Stimulated activated CD4-positive, alpha-beta T cell treated with anti-CD3 and anti-CD28 coated beads, Interleukin-1b, Interleukin-23, amount 100 ng/mL, for 1 hour (primary cell): Measurements from ENCODE around the gene ZNF646.

Experiments
- DNase-seq, 2 donors: peaks; one replicate each; pipeline ENCODE4 v3.0.0-alpha.2; 2020; ENCODE audit warnings: low read depth in 2 of 2

ZNF646 gene

GRCh38 chr16:31108035-31108793 lies 34.0 kb downstream of the ZNF646 start, which contains the start of gene BCKDK:
BCKDK (plus strand) TSS chr16:31108386; CDS start chr16:31109224, 838 bp downstream.
- peak in 1 of 2 donors; percentile 52 for DNase-seq

GRCh38 chr16:31108794-31109558 lies 34.8 kb downstream of the ZNF646 start:
- no peak for DNase-seq

- no peak for DNase-seq
Measured at GRCh38 chr16:31109622-31110021, 35.4 kb downstream of the ZNF646 start.

GRCh38 chr16:31110106-31111034 lies 36.1 kb downstream of the ZNF646 start:
- DNase-seq: no peak

GRCh38 chr16:31111881-31112466 lies 37.8 kb downstream of the ZNF646 start:
- DNase-seq: no peak

GRCh38 chr16:31112711-31113110 lies 38.5 kb downstream of the ZNF646 start:
- DNase-seq: no peak

GRCh38 chr16:31113121-31114120 lies 39.2 kb downstream of the ZNF646 start:
- no peak for DNase-seq

GRCh38 chr16:31114468-31114867 lies 40.2 kb downstream of the ZNF646 start:
- DNase-seq: no peak

GRCh38 chr16:31117384-31118222 lies 43.4 kb downstream of the ZNF646 start, which contains the start of gene KAT8:
KAT8 (plus strand) TSS chr16:31117664; CDS start chr16:31117682, 18 bp downstream.
- peak; percentile 90 for DNase-seq

GRCh38 chr16:31118223-31119155 lies 44.3 kb downstream of the ZNF646 start:
- no peak for DNase-seq

GRCh38 chr16:31120129-31120528 lies 45.9 kb downstream of the ZNF646 start:
- DNase-seq: no peak

- no peak for DNase-seq
Measured at GRCh38 chr16:31125844-31126243, 51.6 kb downstream of the ZNF646 start.

GRCh38 chr16:31127182-31127581 lies 53.0 kb downstream of the ZNF646 start:
- no peak for DNase-seq

- DNase-seq: no peak
Measured at GRCh38 chr16:31128711-31129567, 54.7 kb downstream of the ZNF646 start.

GRCh38 chr16:31129568-31130335 lies 55.5 kb downstream of the ZNF646 start:
- no peak for DNase-seq

- no peak for DNase-seq
Measured at GRCh38 chr16:31130336-31130891, 56.2 kb downstream of the ZNF646 start.
